CD4-positive, CD25-positive, alpha-beta regulatory T cell (primary cell): ENCODE results near the gene UTP25. TPM values are rescaled to one million over a fixed set of nuclear protein-coding genes. Genes with fewer than 3 reads are reported as not detected.

Experiments
- ATAC-seq, 2 donors: fragments of 150-1000 bp; cut with Tn5 transposase; one replicate each; pipeline ENCODE4 v1.10.0; 2021; ENCODE audit warnings: low read depth in 2 of 2, moderate number of reproducible peaks in 2 of 2, moderate library complexity in 1 of 2
- DNase-seq, 3 donors: peaks; one replicate each; pipeline versions ENCODE4 v3.0.0 to v3.0.0-alpha.2; 2012 to 2022; ENCODE audit warnings: mixed read lengths in 1 of 3
- H3K27ac ChIP-seq: one replicate; pipeline ENCODE4 v1.7.0; 2013; ENCODE audit warnings: mild to moderate bottlenecking, low read length; ENCODE audit not compliant: insufficient read depth, poor library complexity, severe bottlenecking
- H3K27me3 ChIP-seq: one replicate; pipeline ENCODE4 v1.7.0; 2013; ENCODE audit warnings: low read length; ENCODE audit not compliant: control insufficient read depth, insufficient read depth
- H3K36me3 ChIP-seq: one replicate; pipeline ENCODE4 v1.7.0; 2013; ENCODE audit warnings: mild to moderate bottlenecking, low read length, moderate library complexity; ENCODE audit not compliant: control insufficient read depth, insufficient read depth
- H3K4me1 ChIP-seq: 2 replicates; pipeline ENCODE4 v1.7.0; 2013; ENCODE audit warnings: mild to moderate bottlenecking, low read length; ENCODE audit not compliant: insufficient read depth, control insufficient read depth, poor library complexity, severe bottlenecking
- H3K4me3 ChIP-seq: one replicate; pipeline ENCODE4 v1.7.0; 2013; ENCODE audit warnings: low read depth, mild to moderate bottlenecking, low read length, moderate library complexity
- H3K9me3 ChIP-seq, 2 experiments: 1 replicate in 1 of 2; 2 replicates in 1 of 2; pipeline ENCODE4 v1.7.0; 2013; ENCODE audit warnings: low read length in 2 of 2, mild to moderate bottlenecking in 1 of 2, moderate library complexity in 1 of 2; ENCODE audit not compliant: control insufficient read depth in 2 of 2
- H3K27ac Mint-ChIP-seq, 3 donors: one replicate each; pipeline ENCODE4 v1.8.0; 2020 to 2022; ENCODE audit warnings: mild to moderate bottlenecking in 3 of 3, mixed read lengths in 3 of 3, moderate library complexity in 2 of 3
- H3K27me3 Mint-ChIP-seq: one replicate; pipeline ENCODE4 v1.8.0; 2022; ENCODE audit warnings: mild to moderate bottlenecking, mixed read lengths
- H3K36me3 Mint-ChIP-seq: one replicate; pipeline ENCODE4 v1.8.0; 2020; ENCODE audit warnings: mixed read lengths
- H3K4me1 Mint-ChIP-seq, 4 donors: one replicate each; pipeline ENCODE4 v1.8.0; 2020 to 2022; ENCODE audit warnings: mixed read lengths in 4 of 4, mild to moderate bottlenecking in 1 of 4
- H3K4me3 Mint-ChIP-seq, 4 donors: one replicate each; pipeline ENCODE4 v1.8.0; 2020 to 2022; ENCODE audit warnings: mild to moderate bottlenecking in 4 of 4, mixed read lengths in 4 of 4, moderate library complexity in 3 of 4
- H3K9me3 Mint-ChIP-seq, 7 donors: one replicate each; pipeline ENCODE4 v1.8.0; 2020 to 2022; ENCODE audit warnings: mixed read lengths in 7 of 7, mild to moderate bottlenecking in 3 of 7, moderate library complexity in 2 of 7
- polyA plus RNA-seq, 4 donors: library from polyadenylated mRNA; unstranded; fragments of 300-500 nt; fragmentation: Illumina TruSeq; gene quantifications; one replicate each; pipeline ENCODE4 v1.2.3, GENCODE V29; 2021
- total RNA-seq: library from RNA; stranded (reverse); gene quantifications from one replicate; pipeline ENCODE4 v1.2.3, GENCODE V29; 2022

The UTP25 gene
- 7.4 TPM for total RNA-seq
- polyA plus RNA-seq = 1 to 10 TPM; 2.4 to 4.3 (median 3.1) TPM

- peaks cover 15% of the 10 kb centered on the region for H3K36me3 Mint-ChIP-seq
- ATAC-seq = peak; percentile 95
- H3K4me1 Mint-ChIP-seq = peaks cover 30 to 58% (median 40%) of the 10 kb centered on the region in 4 donors
- H3K9me3 Mint-ChIP-seq = no peaks in the 10 kb centered on the region
- peak within 1 kb of the TSS; percentile 94 to 96 (median 96) for H3K4me3 Mint-ChIP-seq
- Histone ChIP-seq H3K4me1 (peaks cover 18% of the 10 kb centered on the region), H3K27me3 (peaks cover 7% of the 10 kb centered on the region), H3K27ac (peak within 1 kb of the TSS; percentile 79), H3K4me3 (peak within 1 kb of the TSS; percentile 93), H3K36me3 (peaks cover 19% of the 10 kb centered on the region), H3K9me3 (no peaks in the 10 kb centered on the region)
- DNase-seq = peak; percentile 87 to 98 (median 93)
- peaks cover 24% of the 10 kb centered on the region for H3K27me3 Mint-ChIP-seq
- H3K27ac Mint-ChIP-seq = peak within 1 kb of the TSS; percentile 95 to 97 (median 96)
Measured at GRCh38 chr1:209827384-209828262, at the start of gene UTP25. Gene UTP25 (plus strand): TSS chr1:209827972. CDS start chr1:209828064, 92 bp downstream.

GRCh38 chr1:209778102-209778501, 49.7 kb upstream of the UTP25 start:
- no peaks in the 10 kb centered on the region for H3K27me3 ChIP-seq
- Mint-ChIP-seq H3K4me3 (peak overlapping the region in 2 of 4 donors; percentile 8 to 20), H3K4me1 (peaks cover 23 to 42% (median 36%) of the 10 kb centered on the region in 4 donors), H3K27ac (peak overlapping the region in 2 of 3 donors; percentile 59 to 70), H3K27me3 (no peaks in the 10 kb centered on the region), H3K9me3 (no peaks in the 10 kb centered on the region), H3K36me3 (peaks cover 58% of the 10 kb centered on the region)
- H3K27ac ChIP-seq = peak overlapping the region; percentile 5
- H3K4me3 ChIP-seq = no peak overlapping the region
- H3K4me1 ChIP-seq = peaks cover 31% of the 10 kb centered on the region
- H3K36me3 ChIP-seq = peaks cover 90% of the 10 kb centered on the region
- DNase-seq (no peak), ATAC-seq (no peak)
- H3K9me3 ChIP-seq = no peaks in the 10 kb centered on the region

- DNase-seq (no peak), ATAC-seq (no peak)
- Histone ChIP-seq H3K27ac (peak overlapping the region; percentile 36), H3K27me3 (no peaks in the 10 kb centered on the region), H3K36me3 (peaks cover 70% of the 10 kb centered on the region), H3K4me1 (peaks cover 27% of the 10 kb centered on the region), H3K4me3 (no peak overlapping the region), H3K9me3 (no peaks in the 10 kb centered on the region)
- Mint-ChIP-seq H3K27ac (peak overlapping the region in 2 of 3 donors; percentile 2 to 54), H3K4me1 (peaks cover 18 to 64% (median 34%) of the 10 kb centered on the region in 4 donors), H3K9me3 (no peaks in the 10 kb centered on the region), H3K27me3 (peaks cover 5% of the 10 kb centered on the region), H3K4me3 (no peak overlapping the region), H3K36me3 (peaks cover 45% of the 10 kb centered on the region)
Measured at GRCh38 chr1:209780268-209780667, 47.5 kb upstream of the UTP25 start.

GRCh38 chr1:209783386-209783785, 44.4 kb upstream of the UTP25 start:
- Mint-ChIP-seq H3K27me3 (peaks cover 21% of the 10 kb centered on the region), H3K36me3 (peaks cover 21% of the 10 kb centered on the region), H3K9me3 (no peaks in the 10 kb centered on the region), H3K27ac (peak overlapping the region; percentile 76 to 98 (median 88)), H3K4me3 (peak overlapping the region; percentile 61 to 98 (median 95)), H3K4me1 (peaks cover 14 to 50% (median 26%) of the 10 kb centered on the region in 4 donors)
- peaks cover 38% of the 10 kb centered on the region for H3K36me3 ChIP-seq
- peaks cover 2% of the 10 kb centered on the region for H3K27me3 ChIP-seq
- H3K4me3 ChIP-seq = peak overlapping the region; percentile 81
- DNase-seq = no peak
- H3K27ac ChIP-seq = peak overlapping the region; percentile 90
- H3K4me1 ChIP-seq = peaks cover 19% of the 10 kb centered on the region
- H3K9me3 ChIP-seq = no peaks in the 10 kb centered on the region
- no peak for ATAC-seq

- no peaks in the 10 kb centered on the region for H3K9me3 ChIP-seq
- Mint-ChIP-seq H3K4me3 (peak within 1 kb of the TSS; percentile 88 to 98 (median 95)), H3K36me3 (peaks cover 12% of the 10 kb centered on the region), H3K9me3 (no peaks in the 10 kb centered on the region), H3K27ac (peak within 1 kb of the TSS; percentile 94 to 99 (median 98)), H3K4me1 (peaks cover 12 to 42% (median 19%) of the 10 kb centered on the region in 4 donors), H3K27me3 (peaks cover 21% of the 10 kb centered on the region)
- H3K27ac ChIP-seq = peak within 1 kb of the TSS; percentile 90
- peak; percentile 98 to 99 (median 99) for DNase-seq
- peak within 1 kb of the TSS; percentile 83 for H3K4me3 ChIP-seq
- H3K36me3 ChIP-seq = peaks cover 27% of the 10 kb centered on the region
- peak; percentile 98 to 99 for ATAC-seq
- peaks cover 19% of the 10 kb centered on the region for H3K4me1 ChIP-seq
- H3K27me3 ChIP-seq = peaks cover 2% of the 10 kb centered on the region
Measured at GRCh38 chr1:209784265-209785169, 43.3 kb upstream of the UTP25 start, which contains the start of gene C1orf74. Gene C1orf74 (minus strand): TSS chr1:209784559. CDS start chr1:209783634, 925 bp downstream.

- DNase-seq = no peak
- Mint-ChIP-seq H3K4me1 (peaks cover 6 to 34% (median 14%) of the 10 kb centered on the region in 4 donors), H3K27ac (peak overlapping the region in 2 of 3 donors; percentile 23 to 98), H3K27me3 (peaks cover 22% of the 10 kb centered on the region), H3K4me3 (peak overlapping the region in 2 of 4 donors; percentile 29 to 88), H3K36me3 (peaks cover 17% of the 10 kb centered on the region), H3K9me3 (no peaks in the 10 kb centered on the region)
- ATAC-seq = no peak
- no peak overlapping the region for H3K4me3 ChIP-seq
- H3K9me3 ChIP-seq = no peaks in the 10 kb centered on the region
- H3K27me3 ChIP-seq = peaks cover 7% of the 10 kb centered on the region
- peaks cover 19% of the 10 kb centered on the region for H3K4me1 ChIP-seq
- H3K27ac ChIP-seq = no peak overlapping the region
- H3K36me3 ChIP-seq = peaks cover 18% of the 10 kb centered on the region
Measured at GRCh38 chr1:209785592-209785991, 42.2 kb upstream of the UTP25 start.

GRCh38 chr1:209786146-209786545, 41.6 kb upstream of the UTP25 start:
- H3K4me3 Mint-ChIP-seq = peak overlapping the region in 1 of 4 donors; percentile 20
- peaks cover 6 to 34% (median 14%) of the 10 kb centered on the region in 4 donors for H3K4me1 Mint-ChIP-seq

More at GRCh38 chr1:209786146-209786545, 41.6 kb upstream of the UTP25 start:
- no peak overlapping the region for H3K27ac ChIP-seq
- peaks cover 12% of the 10 kb centered on the region for H3K27me3 ChIP-seq
- Mint-ChIP-seq H3K36me3 (peaks cover 17% of the 10 kb centered on the region), H3K27ac (peak overlapping the region in 2 of 3 donors; percentile 67 to 98), H3K27me3 (peaks cover 27% of the 10 kb centered on the region), H3K9me3 (no peaks in the 10 kb centered on the region)
- ATAC-seq (no peak), DNase-seq (no peak)
- no peak overlapping the region for H3K4me3 ChIP-seq
- peaks cover 12% of the 10 kb centered on the region for H3K36me3 ChIP-seq
- peaks cover 19% of the 10 kb centered on the region for H3K4me1 ChIP-seq
- no peaks in the 10 kb centered on the region for H3K9me3 ChIP-seq
